HG03575 (cell line): Measurements from ENCODE around the gene TBX6.
"Not testable (repeated sequence)": the region's sequence is repeated elsewhere in the genome, so short reads cannot be mapped to it uniquely, and the experiment has no call there.

ENCODE experiments used
- ATAC-seq: cut with Tn5 transposase; IDR thresholded peaks from one replicate; pipeline ENCODE4 v1.9.1; 2021; ENCODE audit not compliant: unreplicated experiment, insufficient number of reproducible peaks, low FRiP score; ENCODE audit errors: extremely low read depth

The TBX6 gene

DNA sequence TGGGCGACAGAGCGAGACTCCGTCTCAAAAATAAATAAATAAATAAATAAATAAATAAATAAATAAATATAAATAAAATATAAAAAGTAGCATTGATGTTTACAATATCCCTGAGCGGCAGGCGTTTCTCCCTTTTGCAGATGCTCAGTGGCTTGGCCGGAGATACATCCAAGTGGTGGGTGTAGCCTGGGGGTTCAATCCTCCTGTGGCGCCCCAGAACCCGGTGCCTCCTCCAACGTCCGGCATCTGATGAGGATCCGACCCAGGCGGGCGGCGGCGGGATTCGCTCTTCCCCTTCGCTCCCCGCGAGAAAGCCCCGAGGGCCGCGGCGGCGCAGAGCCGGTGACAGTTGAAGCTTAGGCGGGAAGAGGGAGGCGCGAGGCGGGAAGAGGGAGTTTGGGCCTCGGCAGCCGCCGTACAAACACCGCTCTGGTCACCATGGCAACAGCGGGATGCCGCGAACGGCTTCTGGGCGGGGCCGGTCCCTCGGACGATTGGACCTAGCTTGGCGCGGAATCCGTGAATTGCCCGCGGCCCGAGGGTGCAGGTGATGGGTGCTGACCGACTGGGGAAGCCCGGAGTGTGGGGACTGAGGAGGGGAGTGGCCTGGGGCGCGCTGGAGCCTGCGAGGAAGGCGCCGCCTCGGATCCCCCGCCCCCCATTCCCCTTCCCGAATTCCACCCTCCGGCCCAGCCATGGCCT is 38.9 kb downstream of the TBX6 start:
- ATAC-seq: no peak

DNA sequence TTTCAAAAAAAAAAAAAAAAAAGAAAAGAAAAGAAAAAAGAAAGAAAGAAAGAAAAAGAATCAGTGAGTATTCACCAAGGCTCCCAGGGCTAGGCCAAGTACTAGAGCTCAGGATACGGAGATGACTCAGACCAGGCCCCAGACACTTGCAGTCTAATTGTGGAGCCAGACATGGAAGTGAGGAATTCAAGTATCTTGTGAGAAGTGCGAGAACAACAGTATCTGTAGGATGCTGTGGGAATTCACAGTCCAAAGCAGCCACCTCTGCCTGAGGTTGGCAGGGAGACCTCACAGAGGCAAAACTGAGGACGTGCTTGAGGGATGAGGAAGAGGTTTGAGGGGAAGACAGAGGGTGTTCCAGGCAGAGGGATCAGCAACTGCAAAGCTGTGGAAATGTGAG is 40.2 kb downstream of the TBX6 start:
- no peak for ATAC-seq

DNA sequence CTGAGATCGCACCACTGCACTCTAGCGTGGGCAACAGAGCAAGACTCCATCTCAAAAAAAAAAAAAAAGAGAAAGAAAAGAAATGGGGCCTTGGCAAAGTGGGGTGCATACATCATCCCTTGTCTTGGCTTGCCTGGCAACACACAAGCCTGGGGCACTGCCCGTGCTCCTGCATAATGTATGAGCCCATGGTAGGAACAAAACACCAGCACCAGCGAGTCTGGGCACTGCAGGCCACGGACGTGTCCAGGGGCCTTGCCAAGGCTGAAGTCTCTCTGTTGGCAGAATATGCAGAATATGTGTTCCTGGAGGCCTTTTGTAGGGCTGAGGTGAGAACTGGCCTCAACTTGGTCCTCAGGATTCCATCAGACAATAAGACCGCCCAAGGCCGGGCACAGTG is 41.9 kb downstream of the TBX6 start:
- no peak for ATAC-seq

DNA sequence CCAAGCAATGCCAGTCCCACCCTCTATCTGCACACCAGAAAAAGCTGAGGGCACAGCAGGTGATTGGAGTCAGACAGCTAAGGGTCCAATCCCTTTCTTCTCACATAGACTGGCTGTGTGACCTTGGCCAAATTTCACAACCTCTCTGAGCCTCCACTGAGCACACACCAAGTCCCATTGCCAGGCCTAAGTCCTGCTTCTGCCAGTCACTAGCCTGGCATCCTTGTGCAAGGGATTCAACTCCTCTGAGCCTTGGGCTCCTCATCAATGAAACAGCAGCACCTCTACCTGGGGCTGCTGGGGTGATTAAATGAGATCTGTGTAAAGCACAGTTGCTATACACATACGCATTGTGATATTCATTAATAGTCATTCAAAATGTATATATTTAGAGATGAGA is 45.1 kb downstream of the TBX6 start:
- ATAC-seq: no peak

DNA sequence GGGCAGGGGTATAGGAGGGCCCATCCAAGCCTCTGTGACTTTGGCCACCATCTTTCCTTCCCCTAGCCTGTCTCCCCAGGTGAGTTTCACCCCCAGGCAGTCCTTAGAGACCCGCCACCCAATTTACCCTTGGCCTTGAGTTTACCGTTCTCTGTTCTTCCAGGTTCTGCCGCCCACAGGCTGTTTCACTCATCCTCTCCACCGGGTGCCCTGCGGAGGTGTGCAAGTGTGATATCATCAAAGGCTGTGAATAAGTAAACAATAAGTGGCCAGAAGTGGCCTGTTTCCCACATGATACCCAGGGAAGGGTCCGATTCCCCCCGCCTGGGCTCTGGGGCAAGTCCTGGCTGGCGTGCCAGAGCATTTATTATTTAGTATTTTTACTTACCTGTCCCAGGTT is 45.5 kb downstream of the TBX6 start:
- no peak for ATAC-seq

DNA sequence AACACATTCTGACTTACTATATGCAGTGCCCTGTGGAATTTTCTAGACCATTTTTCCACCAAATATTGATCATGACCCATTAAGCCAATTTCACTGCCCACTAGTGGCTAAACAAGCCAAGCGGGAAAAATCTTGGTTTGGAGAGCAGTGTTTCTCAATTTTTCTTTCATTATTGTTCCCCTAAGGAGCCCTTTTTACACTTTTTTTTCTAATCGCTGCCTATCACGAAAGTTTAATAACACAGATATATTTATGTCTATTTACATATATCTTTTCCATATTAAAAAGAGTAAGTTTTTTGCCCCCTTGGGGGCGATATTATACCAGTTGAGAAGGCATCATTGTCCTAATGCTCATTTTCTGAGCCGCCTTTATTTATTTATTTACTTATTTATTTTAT is 49.9 kb downstream of the TBX6 start:
- ATAC-seq: no peak

DNA sequence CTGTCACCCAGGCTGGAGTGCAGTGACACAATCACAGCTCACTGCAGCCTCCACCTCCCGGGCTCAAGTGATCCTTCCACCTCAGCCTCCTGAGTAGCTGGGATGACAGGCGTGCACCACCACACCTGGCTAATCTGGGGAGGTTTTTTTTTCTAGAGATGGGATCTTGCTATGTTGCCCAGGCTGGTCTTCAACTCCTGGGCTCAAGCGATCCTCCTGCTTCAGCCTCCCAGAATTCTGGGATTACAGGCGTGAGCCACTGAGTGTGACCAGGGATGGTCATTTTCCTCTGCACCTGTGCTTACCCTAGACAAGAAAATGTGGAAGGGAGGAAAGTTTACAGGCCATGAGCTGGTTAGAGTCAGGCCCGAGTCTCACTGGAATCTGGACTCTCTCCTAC is 51.0 kb downstream of the TBX6 start:
- ATAC-seq: not testable (repeated sequence)

DNA sequence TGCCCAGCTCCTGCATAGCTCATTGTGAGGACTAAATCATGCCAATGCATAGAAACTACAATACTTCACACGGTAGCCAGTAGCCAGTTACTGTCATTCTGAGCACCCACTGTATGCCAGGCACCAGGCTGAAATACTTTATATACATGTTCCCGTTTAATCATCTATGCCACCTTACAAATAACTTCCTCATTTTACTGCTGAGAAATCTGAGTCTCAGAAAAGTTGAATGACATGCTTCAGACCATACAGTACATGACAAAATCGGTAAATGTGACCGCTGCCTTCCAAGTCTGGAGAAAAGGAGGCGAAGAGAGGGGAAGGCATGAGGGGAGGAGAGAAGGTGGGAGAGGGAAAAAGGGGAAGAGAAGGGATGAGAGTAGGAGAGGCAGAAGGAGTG is 51.5 kb downstream of the TBX6 start:
- no peak for ATAC-seq
